HCEC 1CT (cell line): ENCODE measurements around the gene GPR135.

ENCODE experiments used
- DNase-seq: peaks from one replicate; pipeline ENCODE4 v3.0.0-alpha.2; 2017

The GPR135 gene

GRCh38 chr14:59422069-59422881 is 42.9 kb downstream of the GPR135 start:
- no peak for DNase-seq

GRCh38 chr14:59419303-59419702 is 45.9 kb downstream of the GPR135 start:
- DNase-seq = no peak

GRCh38 chr14:59417311-59417710 is 47.9 kb downstream of the GPR135 start:
- no peak for DNase-seq

GRCh38 chr14:59415836-59416602 is 49.2 kb downstream of the GPR135 start:
- no peak for DNase-seq
